Endothelial cell of umbilical vein (primary cell): ENCODE results near the gene NRXN3. TPM values are rescaled to one million over a fixed set of nuclear protein-coding genes. Genes with fewer than 3 reads are reported as not detected.

Source experiments
- BruUV-seq: library from RNA; stranded (reverse); fragments of 400-500 nt; replicated peaks from 2 replicates; lab custom pipeline; 2021; lab: Mats Ljungman, UMichigan
- CTCF ChIA-PET: fragments of 300-600, 350-600 bp; sonication (Branson Sonifier 250); formaldehyde crosslinking; loops from one replicate; lab custom pipeline; 2021; ENCODE audit warnings: antibody characterized with exemption, inconsistent platforms; lab: Charles Lee
- POLR2A ChIA-PET: fragments of 300-600, 350-600 bp; sonication (Branson Sonifier 250); formaldehyde crosslinking; loops from one replicate; lab custom pipeline; 2021; ENCODE audit warnings: antibody characterized with exemption, inconsistent platforms; lab: Charles Lee
- DNase-seq: peaks from one replicate; pipeline ENCODE4 v3.0.0-alpha.2; 2011; ENCODE audit warnings: low read depth, low spot score
- FAIRE-seq: peaks from 2 replicates; lab custom pipeline; 2011; peaks lifted over from hg19 to GRCh38; lab: Jason Lieb, UNC
- H2AFZ ChIP-seq: 2 replicates; pipeline ENCODE4 v1.6.0; 2012; ENCODE audit warnings: low read depth, low read length, control low read depth, inconsistent platforms
- H3K27ac ChIP-seq: 2 replicates; pipeline ENCODE4 v1.5.1; 2011; ENCODE audit warnings: low read depth, mild to moderate bottlenecking, control low read depth, low read length, moderate library complexity; ENCODE audit not compliant: insufficient read depth
- H3K27me3 ChIP-seq, 2 experiments: 2 replicates each; pipeline versions ENCODE4 v1.6.0 to v1.6.1; 2011; ENCODE audit warnings: low read length in 2 of 2, mixed read lengths in 1 of 2; ENCODE audit not compliant: control insufficient read depth in 2 of 2, insufficient read depth in 2 of 2
- H3K36me3 ChIP-seq, 2 experiments: 2 replicates in 1 of 2; 3 replicates in 1 of 2; pipeline ENCODE4 v1.5.1; 2011; ENCODE audit warnings: low read length in 2 of 2, mild to moderate bottlenecking in 1 of 2, moderate library complexity in 1 of 2; ENCODE audit not compliant: control insufficient read depth in 2 of 2, insufficient read depth in 2 of 2; ENCODE audit errors: extremely low read depth in 1 of 2
- H3K4me1 ChIP-seq: 3 replicates; pipeline ENCODE4 v1.5.1; 2011; ENCODE audit warnings: mild to moderate bottlenecking, low read length; ENCODE audit not compliant: control insufficient read depth, insufficient read depth; ENCODE audit errors: extremely low read depth
- H3K4me2 ChIP-seq: 2 replicates; pipeline ENCODE4 v1.6.1; 2011; ENCODE audit warnings: low read length, control low read depth, mixed read lengths; ENCODE audit not compliant: insufficient read depth
- H3K4me3 ChIP-seq, 3 experiments: fragments of 200-600 bp in 1 of 3; sonication (generic), shearing (Covaris generic) in 1 of 3; replicated peaks in 1 of 3; 2 replicates each; pipeline ENCODE4 v1.5.1; 2011 to 2016; ENCODE audit warnings: control low read depth in 3 of 3, low read length in 3 of 3, mild to moderate bottlenecking in 2 of 3, inconsistent platforms in 1 of 3, low read depth in 1 of 3, moderate library complexity in 1 of 3; ENCODE audit not compliant: insufficient read depth in 1 of 3
- H3K79me2 ChIP-seq: 2 replicates; pipeline ENCODE4 v1.6.0; 2012; ENCODE audit warnings: low read length, inconsistent platforms; ENCODE audit not compliant: control insufficient read depth, insufficient read depth
- H3K9ac ChIP-seq: replicated peaks from 2 replicates; pipeline ENCODE3; 2011; ENCODE audit warnings: low read length, control low read depth; ENCODE audit not compliant: insufficient read depth; ENCODE audit errors: extremely low read depth
- H3K9me1 ChIP-seq: replicated peaks from 3 replicates; pipeline ENCODE4 v1.6.0; 2011; ENCODE audit warnings: mild to moderate bottlenecking, low read length; ENCODE audit not compliant: control insufficient read depth, insufficient read depth; ENCODE audit errors: extremely low read depth
- H3K9me3 ChIP-seq: replicated peaks from 2 replicates; pipeline ENCODE4 v1.5.1; 2012; ENCODE audit warnings: low read length, inconsistent platforms; ENCODE audit not compliant: control insufficient read depth, insufficient read depth
- H4K20me1 ChIP-seq: replicated peaks from 2 replicates; pipeline ENCODE3; 2011; ENCODE audit warnings: mild to moderate bottlenecking, low read length; ENCODE audit not compliant: control insufficient read depth, insufficient read depth; ENCODE audit errors: extremely low read depth
- CTCF ChIP-seq, 2 donors: IDR thresholded peaks; 1 replicate in 1 of 2; 2 replicates in 1 of 2; pipeline ENCODE4 v1.5.1; 2011; ENCODE audit warnings: low read length in 2 of 2, mild to moderate bottlenecking in 2 of 2, moderate library complexity in 2 of 2, control low read depth in 1 of 2, inconsistent platforms in 1 of 2, low read depth in 1 of 2; ENCODE audit not compliant: insufficient read depth in 1 of 2; ENCODE audit errors: extremely low read depth in 1 of 2
- EZH2 ChIP-seq: IDR thresholded peaks from 2 replicates; pipeline ENCODE4 v1.6.1; 2012; ENCODE audit warnings: borderline replicate concordance, low read depth, mild to moderate bottlenecking, moderate library complexity, low read length, inconsistent platforms; ENCODE audit not compliant: severe bottlenecking
- FOS ChIP-seq: IDR thresholded peaks from 2 replicates; pipeline ENCODE4 v1.6.1; 2011; ENCODE audit warnings: mild to moderate bottlenecking, low read length, moderate library complexity, borderline replicate concordance; ENCODE audit not compliant: insufficient read depth
- GATA2 ChIP-seq: IDR thresholded peaks from 2 replicates; pipeline ENCODE4 v1.7.0; 2011; ENCODE audit warnings: low read depth, mild to moderate bottlenecking, moderate library complexity, mixed read lengths, low read length; ENCODE audit not compliant: insufficient read length, insufficient read depth
- JUN ChIP-seq: IDR thresholded peaks from 2 replicates; pipeline ENCODE4 v1.6.1; 2011; ENCODE audit warnings: borderline replicate concordance, low read depth; ENCODE audit not compliant: insufficient read length, insufficient read depth
- MAX ChIP-seq: IDR thresholded peaks from 2 replicates; pipeline ENCODE4 v1.6.1; 2011; ENCODE audit not compliant: insufficient read depth, insufficient read length
- MYC ChIP-seq: IDR thresholded peaks from one replicate; pipeline ENCODE4 v1.6.1; 2011; ENCODE audit warnings: mild to moderate bottlenecking, low read depth, low read length
- POLR2A ChIP-seq: IDR thresholded peaks from 2 replicates; pipeline ENCODE4 v1.6.1; 2012; ENCODE audit warnings: low read depth, mild to moderate bottlenecking, control low read depth, low read length
- POLR2AphosphoS5 ChIP-seq: IDR thresholded peaks from 2 replicates; pipeline ENCODE4 v1.6.1; 2012; ENCODE audit warnings: low read depth, mild to moderate bottlenecking, control low read depth, low read length, moderate library complexity; ENCODE audit not compliant: insufficient read depth
- dilution Hi-C: fragments of 300-500 bp; cut with MboI; formaldehyde crosslinking; loops from one replicate; pipeline ENCODE4 v1.15.0; 2019; ENCODE audit warnings: low sequenced_read_pairs; ENCODE audit not compliant: extremely low pct_ligation_motif_present
- intact Hi-C: fragments of 100-400 bp; cut with micrococcal nuclease; formaldehyde crosslinking; loops from one replicate; pipeline ENCODE4 v1.10.0; 2022
- polyA plus RNA-seq, 4 experiments: library from polyadenylated mRNA; depleted of rRNA in 3 of 4; stranded (reverse) in 3 of 4; unstranded in 1 of 4; fragments of >200 nt; gene quantifications; 2 replicates each; pipeline versions ENCODE4 v1.2.1 to v1.2.3, GENCODE V29; 2011 to 2012; ENCODE audit warnings: missing spikeins in 1 of 4
- total RNA-seq: library from RNA; stranded (reverse); gene quantifications from 2 replicates; pipeline ENCODE4 v1.2.3, GENCODE V29; 2021

The NRXN3 gene
- total and polyA plus RNA-seq, 2 donors (not counting 3 experiments of a cell fraction or from before 2014, with no cell fraction given) = 0.72 to 4.2 TPM

GRCh38 chr14:78501909-78502308, 331.7 kb downstream of the NRXN3 start:
- no peak for DNase-seq
- dilution Hi-C loops (no loop called here), intact Hi-C loops (no loop called here)
- no peaks in the 10 kb centered on the region for H3K4me1 ChIP-seq
- H3K36me3 ChIP-seq = no peaks in the 10 kb centered on the region
- no peaks in the 10 kb centered on the region for H3K27me3 ChIP-seq
- H3K9me1 ChIP-seq = no peaks in the 10 kb centered on the region
- no peak overlapping the region for H2AFZ ChIP-seq
- no peak overlapping the region for H3K4me3 ChIP-seq
- BruUV-seq = no TSS peak
- no peaks in the 10 kb centered on the region for H4K20me1 ChIP-seq
- no peak overlapping the region for H3K27ac ChIP-seq
- no peak for TF ChIP-seq MAX
- TF ChIP-seq MYC = no peak
- TF ChIP-seq GATA2 = no peak
- no peak for TF ChIP-seq POLR2AphosphoS5
- no peak for TF ChIP-seq CTCF (IDR thresholded peaks at IDR 0.05; ENCODE audit: extremely low read depth in 1 of 2, insufficient read depth in 1 of 2, low read depth in 1 of 2, low read length in 2 of 2)
- TF ChIP-seq POLR2A = no peak
- no peak for TF ChIP-seq JUN
- TF ChIP-seq FOS = no peak
- no peak for TF ChIP-seq EZH2
- ChIA-PET POLR2A (no interaction called here), CTCF (no interaction called here)
- no peaks in the 10 kb centered on the region for H3K79me2 ChIP-seq
- H3K9me3 ChIP-seq = no peaks in the 10 kb centered on the region
- H3K9ac ChIP-seq = no peak overlapping the region
- FAIRE-seq = no peak
- H3K4me2 ChIP-seq = no peak overlapping the region
